GM12891 (cell line): ENCODE data around the gene UBE2D4. TPM values are rescaled to one million over a fixed set of nuclear protein-coding genes. Genes with fewer than 3 reads are reported as not detected.
A peak's percentile ranks its signal among the peaks of the same experiment; 100 is the strongest.

ENCODE experiments used
- DNase-seq: peaks from one replicate; pipeline ENCODE4 v3.0.0; 2011; ENCODE audit warnings: low spot score; ENCODE audit not compliant: insufficient read length
- FAIRE-seq: peaks from 2 replicates; lab custom pipeline; 2011; peaks lifted over from hg19 to GRCh38; lab: Jason Lieb, UNC
- PAX5 ChIP-seq: IDR thresholded peaks from 2 replicates; pipeline ENCODE4 v1.6.1; 2011; ENCODE audit warnings: low read length, moderate library complexity, mild to moderate bottlenecking; ENCODE audit not compliant: insufficient read depth, severe bottlenecking
- POLR2A ChIP-seq: IDR thresholded peaks from 2 replicates; pipeline ENCODE4 v1.6.1; 2011; ENCODE audit warnings: low read depth, low read length, control low read depth
- POLR2AphosphoS5 ChIP-seq: IDR thresholded peaks from 2 replicates; pipeline ENCODE4 v1.6.1; 2011; ENCODE audit warnings: low read depth, low read length, control low read depth
- POU2F2 ChIP-seq: IDR thresholded peaks from 2 replicates; pipeline ENCODE4 v1.6.1; 2011; ENCODE audit warnings: low read depth, mild to moderate bottlenecking, control low read depth, low read length, moderate library complexity
- SPI1 ChIP-seq: IDR thresholded peaks from 2 replicates; pipeline ENCODE4 v1.6.1; 2011; ENCODE audit warnings: low read depth, low read length, control low read depth
- TAF1 ChIP-seq: IDR thresholded peaks from 2 replicates; pipeline ENCODE4 v1.6.1; 2011; ENCODE audit warnings: low read depth, low read length, control low read depth
- polyA plus RNA-seq: library from polyadenylated mRNA; unstranded; fragments of >200 nt; gene quantifications from one replicate; pipeline ENCODE4 v1.2.1, GENCODE V29; 2012; ENCODE audit warnings: low read depth, missing spikeins, inconsistent platforms; ENCODE audit not compliant: missing spikeins

UBE2D4 gene
- polyA plus RNA-seq, result 6.5 TPM

- DNase-seq (peak; percentile 86), FAIRE-seq (peak; percentile 94)
- TF ChIP-seq POLR2AphosphoS5, result peak; percentile 88
- no peak for TF ChIP-seq SPI1
- TF ChIP-seq PAX5, result no peak
- TF ChIP-seq TAF1, result no peak; the same call in 1 of the 2 replicates
- peak; percentile 5 for TF ChIP-seq POU2F2
- peak; percentile 87 for TF ChIP-seq POLR2A
These were observed at the start of gene UBE2D4 for GRCh38 chr7:43925984-43926797. UBE2D4 (plus strand) TSS chr7:43926436; CDS start chr7:43926533, 97 bp downstream.

GRCh38 chr7:43876976-43877745, 49.1 kb upstream of the UBE2D4 start:
- FAIRE-seq, result no peak
- no peak for DNase-seq
- no peak for TF ChIP-seq SPI1
- no peak for TF ChIP-seq TAF1
- TF ChIP-seq POLR2A, result no peak
- TF ChIP-seq POLR2AphosphoS5, result no peak
- TF ChIP-seq PAX5, result no peak
- no peak for TF ChIP-seq POU2F2

GRCh38 chr7:43877968-43878864, 48.0 kb upstream of the UBE2D4 start:
- DNase-seq, result no peak
- TF ChIP-seq POLR2A, result no peak
- no peak for TF ChIP-seq POLR2AphosphoS5
- no peak for FAIRE-seq

GRCh38 chr7:43878867-43879266, 47.4 kb upstream of the UBE2D4 start:
- DNase-seq (no peak), FAIRE-seq (no peak)
- TF ChIP-seq POU2F2, result no peak
- TF ChIP-seq POLR2A, result no peak
- TF ChIP-seq POLR2AphosphoS5, result no peak
- TF ChIP-seq SPI1, result no peak
- no peak for TF ChIP-seq PAX5
- no peak for TF ChIP-seq TAF1

- FAIRE-seq (no peak), DNase-seq (no peak)
These were observed 46.8 kb upstream of the UBE2D4 start for GRCh38 chr7:43879477-43879876.

GRCh38 chr7:43880596-43880995, 45.6 kb upstream of the UBE2D4 start:
- DNase-seq (no peak), FAIRE-seq (no peak)
- TF ChIP-seq PAX5 (no peak), POLR2A (no peak), TAF1 (no peak), POU2F2 (no peak), POLR2AphosphoS5 (no peak), SPI1 (no peak)

More at GRCh38 chr7:43879477-43879876, 46.8 kb upstream of the UBE2D4 start:
- TF ChIP-seq PAX5 (no peak), SPI1 (no peak), POU2F2 (no peak), POLR2A (no peak), POLR2AphosphoS5 (no peak), TAF1 (no peak)

- DNase-seq (no peak), FAIRE-seq (no peak)
- no peak for TF ChIP-seq POLR2AphosphoS5
- no peak for TF ChIP-seq POU2F2
- no peak for TF ChIP-seq TAF1
- TF ChIP-seq POLR2A, result no peak
- TF ChIP-seq SPI1, result no peak
- no peak for TF ChIP-seq PAX5
These were observed 42.0 kb upstream of the UBE2D4 start for GRCh38 chr7:43884209-43884608.

- FAIRE-seq (no peak), DNase-seq (no peak)
- TF ChIP-seq POLR2A, result no peak
- TF ChIP-seq SPI1, result no peak
- no peak for TF ChIP-seq PAX5
- TF ChIP-seq TAF1, result no peak
- TF ChIP-seq POLR2AphosphoS5, result no peak
These were observed 41.6 kb upstream of the UBE2D4 start for GRCh38 chr7:43884617-43885016.
